K562 (cell line): ENCODE data around the gene PHEX. TPM values are rescaled to one million over a fixed set of nuclear protein-coding genes. Genes with fewer than 3 reads are reported as not detected.

ENCODE experiments used
- ATAC-seq: fragments of 200-7000 bp; cut with Tn5 transposase; 3 replicates; pipeline ENCODE4 v1.9.1; 2020; ENCODE audit warnings: moderate library complexity
- BruUV-seq: library from RNA; stranded (reverse); fragments of 400-500 nt; replicated peaks from 2 replicates; lab custom pipeline; 2021; lab: Mats Ljungman, UMichigan
- CTCF ChIA-PET: fragments of 300-600 bp; formaldehyde crosslinking; extraction: SDS; loops from one replicate; lab custom pipeline; 2021; ENCODE audit warnings: low intra/inter-chr PET ratio; lab: Yijun Ruan, JAX
- POLR2A ChIA-PET: fragments of 300-600, 350-650 bp; sonication (Branson Sonifier 250); formaldehyde crosslinking; extraction: SDS; loops from one replicate; lab custom pipeline; 2021; ENCODE audit warnings: antibody characterized with exemption, inconsistent platforms; lab: Yijun Ruan, JAX
- DNase-seq, 4 experiments: peaks; one replicate each; pipeline versions ENCODE4 v3.0.0 to v3.0.0-alpha.2; 2011 to 2018; ENCODE audit warnings: low spot score in 3 of 4, mixed read lengths in 3 of 4; ENCODE audit errors: extremely low read depth in 1 of 4
- FAIRE-seq: peaks from 2 replicates; lab custom pipeline; 2011; peaks lifted over from hg19 to GRCh38; lab: Jason Lieb, UNC
- H2AFZ ChIP-seq: 2 replicates; pipeline ENCODE4 v1.6.0; 2011; ENCODE audit warnings: low read depth, low read length, control low read depth, inconsistent platforms
- H3K27ac ChIP-seq: fragments of 200-600 bp; 3 replicates; pipeline ENCODE4 v1.8.0; 2011; ENCODE audit warnings: low read depth, mild to moderate bottlenecking, control low read depth, inconsistent platforms, low read length, moderate library complexity, mixed read lengths; ENCODE audit errors: extremely low read depth
- H3K27me3 ChIP-seq, 2 experiments: fragments of 300-600 bp in 1 of 2; 2 replicates in 1 of 2; 3 replicates in 1 of 2; pipeline versions ENCODE4 v1.6.0 to v1.8.0; 2011; ENCODE audit warnings: inconsistent platforms in 2 of 2, low read length in 2 of 2, mild to moderate bottlenecking in 1 of 2, mixed read lengths in 1 of 2, moderate library complexity in 1 of 2; ENCODE audit not compliant: control insufficient read depth in 2 of 2, insufficient read depth in 2 of 2
- H3K36me3 ChIP-seq: fragments of 300-600 bp; 3 replicates; pipeline ENCODE4 v1.8.0; 2011; ENCODE audit warnings: mild to moderate bottlenecking, low read length, inconsistent platforms; ENCODE audit not compliant: control insufficient read depth, insufficient read depth
- H3K4me1 ChIP-seq, 2 experiments: fragments of 200-600 bp in 1 of 2; replicated peaks in 1 of 2; 2 replicates in 1 of 2; 3 replicates in 1 of 2; pipeline versions ENCODE4 v1.5.1 to v1.8.0; 2011; ENCODE audit warnings: inconsistent platforms in 2 of 2, low read length in 2 of 2, mild to moderate bottlenecking in 1 of 2, mixed read lengths in 1 of 2, moderate library complexity in 1 of 2; ENCODE audit not compliant: control insufficient read depth in 2 of 2, insufficient read depth in 2 of 2
- H3K4me2 ChIP-seq: 2 replicates; pipeline ENCODE4 v1.6.1; 2011; ENCODE audit warnings: low read length, control low read depth, inconsistent platforms, mixed read lengths; ENCODE audit not compliant: insufficient read depth
- H3K4me3 ChIP-seq: fragments of 200-600 bp; sonication (generic), shearing (Covaris generic); 2 replicates; pipeline ENCODE4 v1.5.1; 2016; ENCODE audit warnings: control low read depth, inconsistent platforms
- H3K79me2 ChIP-seq: fragments of 200-600 bp; 3 replicates; pipeline ENCODE4 v1.8.0; 2011; ENCODE audit warnings: low read length, inconsistent platforms; ENCODE audit not compliant: control insufficient read depth, insufficient read depth
- H3K9ac ChIP-seq, 2 experiments: 2 replicates each; pipeline versions ENCODE4 v1.6.0 to v1.6.1; 2011; ENCODE audit warnings: low read depth in 2 of 2, low read length in 2 of 2, control low read depth in 1 of 2, inconsistent platforms in 1 of 2, mild to moderate bottlenecking in 1 of 2, mixed read lengths in 1 of 2; ENCODE audit not compliant: insufficient read depth in 1 of 2
- H3K9me1 ChIP-seq: one replicate; pipeline ENCODE4 v1.6.0; 2011; ENCODE audit warnings: inconsistent platforms, mild to moderate bottlenecking, low read length, moderate library complexity; ENCODE audit not compliant: control insufficient read depth, insufficient read depth
- H3K9me3 ChIP-seq: replicated peaks from 2 replicates; pipeline ENCODE4 v1.5.1; 2011; ENCODE audit warnings: low read depth, low read length, inconsistent platforms; ENCODE audit not compliant: control insufficient read depth, insufficient read depth
- H4K20me1 ChIP-seq: replicated peaks from 2 replicates; pipeline ENCODE4 v1.6.1; 2011; ENCODE audit warnings: low read length, inconsistent platforms, mixed read lengths; ENCODE audit not compliant: control insufficient read depth, insufficient read depth
- ATF7 ChIP-seq: fragments of 450-650 bp; IDR thresholded peaks from 2 replicates; pipeline ENCODE4 v1.7.1; 2014; ENCODE audit warnings: mild to moderate bottlenecking, moderate library complexity
- DIDO1 ChIP-seq: fragments of 450-650 bp; IDR thresholded peaks from 2 replicates; pipeline ENCODE4 v1.6.1; 2016; ENCODE audit warnings: low read depth, missing biosample characterization, missing genetic modification characterization
- ELF4 ChIP-seq: fragments of 450-650 bp; formaldehyde crosslinking; IDR thresholded peaks from 2 replicates; pipeline ENCODE4 v1.4.0; 2022; ENCODE audit warnings: missing genetic modification characterization
- FOSL1 ChIP-seq: fragments of 200-800 bp; sonication (Bioruptor generic); conservative IDR thresholded peaks from 2 replicates; pipeline ENCODE4 v1.6.1; 2016; ENCODE audit warnings: missing genetic modification characterization, missing compliant biosample characterization
- FUS ChIP-seq: fragments of 200-400 bp; formaldehyde crosslinking; optimal IDR thresholded peaks from 2 replicates; pipeline ENCODE3; 2017; ENCODE audit warnings: low read depth, low read length
- MAFF ChIP-seq: IDR thresholded peaks from 2 replicates; pipeline ENCODE4 v1.6.1; 2012; ENCODE audit warnings: low read length, improper control_type of control experiment
- MEF2A ChIP-seq: IDR thresholded peaks from 2 replicates; pipeline ENCODE4 v1.6.1; 2011; ENCODE audit warnings: low read depth, mild to moderate bottlenecking, low read length, moderate library complexity; ENCODE audit not compliant: control insufficient read depth
- PHTF2 ChIP-seq: fragments of 250-450 bp; sonication (Bioruptor Pico); IDR thresholded peaks from 2 replicates; pipeline ENCODE4 v1.5.0; 2021; ENCODE audit warnings: mild to moderate bottlenecking
- POLR2B ChIP-seq: fragments of 450-650 bp; IDR thresholded peaks from 2 replicates; pipeline ENCODE4 v1.6.1; 2018; ENCODE audit warnings: low read depth; ENCODE audit not compliant: partially characterized antibody
- PTRF ChIP-seq: fragments of 450-650 bp; IDR thresholded peaks from 2 replicates; pipeline ENCODE4 v1.6.1; 2016; ENCODE audit warnings: mild to moderate bottlenecking, missing genetic modification characterization, missing compliant biosample characterization
- SMAD2 ChIP-seq: fragments of 150-350 bp; IDR thresholded peaks from 2 replicates; pipeline ENCODE4 v1.6.1; 2014; ENCODE audit warnings: low read depth, mild to moderate bottlenecking, low read length
- TRIM24 ChIP-seq, 2 experiments: fragments of 450-650 bp; IDR thresholded peaks; 2 replicates each; pipeline ENCODE4 v1.6.1; 2016
- TSC22D4 ChIP-seq: fragments of 450-650 bp; IDR thresholded peaks from 2 replicates; pipeline ENCODE4 v1.6.1; 2016; ENCODE audit warnings: missing genetic modification characterization, missing biosample characterization, control low read depth
- ZNF232 ChIP-seq: sonication (generic); formaldehyde crosslinking; IDR thresholded peaks from 2 replicates; pipeline ENCODE4 v1.8.0; 2022; ENCODE audit warnings: mild to moderate bottlenecking, missing genetic modification reagents
- WGBS: fragments of 100-300 bp; shearing (Covaris generic); methylation state at CpG from one replicate; pipeline ENCODE4 v1.1.6; 2016; ENCODE audit warnings: low coverage, mixed read lengths; ENCODE audit not compliant: insufficient coverage; ENCODE audit errors: missing lambda C conversion rate; 5-methylcytosine and 5-hydroxymethylcytosine counted together
- in situ Hi-C: fragments of 300-500 bp; cut with MboI; formaldehyde crosslinking; loops from 4 replicates; pipeline ENCODE4 v1.15.0; 2018; ENCODE audit warnings: inconsistent platforms, mixed read lengths
- intact Hi-C: fragments of 100-400 bp; cut with micrococcal nuclease; formaldehyde crosslinking; loops from 2 replicates; pipeline ENCODE4 v1.14.2; 2022
- polyA plus RNA-seq, 8 experiments: library from polyadenylated mRNA; depleted of rRNA in 4 of 8; stranded (reverse) in 5 of 8; unstranded in 3 of 8; fragments of >200 nt; fragmentation: Nextera tagmentation in 2 of 8; fragmentation: Illumina TruSeq in 1 of 8; extraction: Ambion mirVana in 2 of 8; extraction: Trizol in 1 of 8; gene quantifications; 2 replicates each; pipeline versions ENCODE4 v1.2.1 to v1.2.3, GENCODE V29; 2011 to 2014; ENCODE audit warnings: inconsistent platforms in 1 of 8, missing spikeins in 1 of 8
- total RNA-seq, 7 experiments: library from RNA; depleted of rRNA in 6 of 7; stranded (reverse); fragments of >200 nt in 6 of 7; fragmentation: Illumina TruSeq in 2 of 7; extraction: Trizol in 2 of 7; gene quantifications; 2 replicates each; pipeline versions ENCODE4 v1.2.1 to v1.2.3, GENCODE V29; 2011 to 2021; ENCODE audit warnings: low replicate concordance in 1 of 7
- TF ChIP-seq, protein P1 (sequence below): sonication (generic); formaldehyde crosslinking; IDR thresholded peaks from 2 replicates; pipeline ENCODE4 v1.8.1; 2023; ENCODE audit warnings: mild to moderate bottlenecking, missing genetic modification reagents
- TF ChIP-seq, protein P2 (sequence below), 2 experiments: fragments of 200-800 bp in 1 of 2; sonication (Bioruptor generic) in 1 of 2; sonication (generic) in 1 of 2; formaldehyde crosslinking in 1 of 2; IDR thresholded peaks in 1 of 2; conservative IDR thresholded peaks in 1 of 2; 2 replicates each; pipeline versions ENCODE4 v1.5.0 to v1.6.1; 2016 to 2020; ENCODE audit warnings: missing compliant biosample characterization in 1 of 2, missing genetic modification characterization in 1 of 2, missing genetic modification reagents in 1 of 2

The PHEX gene
- total and polyA plus RNA-seq, 9 of the 15 experiments (the other 6 are each of a cell fraction or from before 2014, with no cell fraction given): 0.01 to 0.11 (median 0.04) TPM; not detected in 6

DNA sequence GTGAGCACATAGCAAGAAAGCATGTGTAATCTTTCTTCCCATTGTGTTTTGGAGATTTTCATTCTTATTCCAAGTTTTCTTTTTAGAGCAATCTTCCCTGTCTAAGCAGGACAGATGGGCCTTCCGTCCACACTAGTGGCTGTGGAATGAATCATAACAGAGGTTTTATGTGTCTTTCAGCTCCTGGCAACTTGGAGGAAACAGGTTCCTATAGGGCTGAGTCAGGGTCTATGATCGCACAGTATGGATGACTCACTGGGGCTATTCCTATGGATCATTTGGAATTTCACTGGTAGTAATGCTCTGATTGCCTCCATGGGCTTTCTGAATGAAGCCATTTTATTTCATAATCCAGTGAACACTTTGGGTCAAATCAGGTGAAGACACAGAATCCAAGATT is 188.8 kb downstream of the PHEX start:
- in situ Hi-C loops (no loop called here), intact Hi-C loops (no loop called here)
- no peak overlapping the region for H3K27ac ChIP-seq
- H2AFZ ChIP-seq: no peak overlapping the region
- DNase-seq: no peak
- H3K4me1 ChIP-seq: no peaks in the 10 kb centered on the region
- no peaks in the 10 kb centered on the region for H3K27me3 ChIP-seq
- no peak for TF ChIP-seq SMAD2
- TF ChIP-seq MAFF: no peak
- no peak for TF ChIP-seq PTRF
- no peak for TF ChIP-seq DIDO1
- no peak for TF ChIP-seq FUS
- no peak for TF ChIP-seq ZNF232 (CRISPR knock-in tag)
- TF ChIP-seq PHTF2: no peak
- no peaks in the 10 kb centered on the region for H3K9me3 ChIP-seq
- CTCF ChIA-PET: no interaction called here
- no peaks in the 10 kb centered on the region for H4K20me1 ChIP-seq
- H3K79me2 ChIP-seq: no peaks in the 10 kb centered on the region
- BruUV-seq: no TSS peak
- no peak overlapping the region for H3K4me3 ChIP-seq
- WGBS: 0% methylated on average over 2 of the region's 2 CpGs
- POLR2A ChIA-PET: no interaction called here
- ATAC-seq: no peak
- H3K9me1 ChIP-seq: no peaks in the 10 kb centered on the region
- H3K4me2 ChIP-seq: no peak overlapping the region
- no peaks in the 10 kb centered on the region for H3K36me3 ChIP-seq
- FAIRE-seq: no peak
- H3K9ac ChIP-seq: no peak overlapping the region

GRCh38 chrX:22234380-22234779 is 202.3 kb downstream of the PHEX start:
- in situ Hi-C loops: no loop called here
- no TSS peak for BruUV-seq
- Histone ChIP-seq H3K27me3 (no peaks in the 10 kb centered on the region), H3K4me1 (no peaks in the 10 kb centered on the region), H3K4me3 (no peak overlapping the region), H3K4me2 (no peak overlapping the region), H3K36me3 (no peaks in the 10 kb centered on the region), H3K9ac (no peak overlapping the region), H4K20me1 (no peaks in the 10 kb centered on the region), H3K27ac (no peak overlapping the region), H3K79me2 (no peaks in the 10 kb centered on the region), H3K9me1 (no peaks in the 10 kb centered on the region), H2AFZ (no peak overlapping the region), H3K9me3 (no peaks in the 10 kb centered on the region)
- CTCF ChIA-PET: no interaction called here
- 0% methylated on average over 2 of the region's 6 CpGs for WGBS
- ATAC-seq (no peak), DNase-seq (no peak), FAIRE-seq (no peak)
- POLR2A ChIA-PET: interaction anchor here (0.7 kb wide), 1 partner anchor 22 kb away, joined by 4 read pairs; no protein-coding TSS in a partner anchor
- intact Hi-C loops: no loop called here
- TF ChIP-seq ELF4 (CRISPR knock-in tag) (no peak), FOSL1 (no peak), POLR2B (no peak), TSC22D4 (tag) (no peak), MEF2A (no peak), TRIM24 (IDR thresholded peaks at IDR 0.05) (no peak), ATF7 (no peak)
- TF ChIP-seq, protein P1, sequence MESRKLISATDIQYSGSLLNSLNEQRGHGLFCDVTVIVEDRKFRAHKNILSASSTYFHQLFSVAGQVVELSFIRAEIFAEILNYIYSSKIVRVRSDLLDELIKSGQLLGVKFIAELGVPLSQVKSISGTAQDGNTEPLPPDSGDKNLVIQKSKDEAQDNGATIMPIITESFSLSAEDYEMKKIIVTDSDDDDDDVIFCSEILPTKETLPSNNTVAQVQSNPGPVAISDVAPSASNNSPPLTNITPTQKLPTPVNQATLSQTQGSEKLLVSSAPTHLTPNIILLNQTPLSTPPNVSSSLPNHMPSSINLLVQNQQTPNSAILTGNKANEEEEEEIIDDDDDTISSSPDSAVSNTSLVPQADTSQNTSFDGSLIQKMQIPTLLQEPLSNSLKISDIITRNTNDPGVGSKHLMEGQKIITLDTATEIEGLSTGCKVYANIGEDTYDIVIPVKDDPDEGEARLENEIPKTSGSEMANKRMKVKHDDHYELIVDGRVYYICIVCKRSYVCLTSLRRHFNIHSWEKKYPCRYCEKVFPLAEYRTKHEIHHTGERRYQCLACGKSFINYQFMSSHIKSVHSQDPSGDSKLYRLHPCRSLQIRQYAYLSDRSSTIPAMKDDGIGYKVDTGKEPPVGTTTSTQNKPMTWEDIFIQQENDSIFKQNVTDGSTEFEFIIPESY (CRISPR knock-in tag): no peak
- TF ChIP-seq, protein P2, sequence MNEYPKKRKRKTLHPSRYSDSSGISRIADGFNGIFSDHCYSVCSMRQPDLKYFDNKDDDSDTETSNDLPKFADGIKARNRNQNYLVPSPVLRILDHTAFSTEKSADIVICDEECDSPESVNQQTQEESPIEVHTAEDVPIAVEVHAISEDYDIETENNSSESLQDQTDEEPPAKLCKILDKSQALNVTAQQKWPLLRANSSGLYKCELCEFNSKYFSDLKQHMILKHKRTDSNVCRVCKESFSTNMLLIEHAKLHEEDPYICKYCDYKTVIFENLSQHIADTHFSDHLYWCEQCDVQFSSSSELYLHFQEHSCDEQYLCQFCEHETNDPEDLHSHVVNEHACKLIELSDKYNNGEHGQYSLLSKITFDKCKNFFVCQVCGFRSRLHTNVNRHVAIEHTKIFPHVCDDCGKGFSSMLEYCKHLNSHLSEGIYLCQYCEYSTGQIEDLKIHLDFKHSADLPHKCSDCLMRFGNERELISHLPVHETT (CRISPR knock-in tag; conservative IDR thresholded peaks at IDR 0.05 in 1 of 2, IDR thresholded peaks at IDR 0.05 in 1 of 2): no peak
